Stimulated activated CD4-positive, alpha-beta T cell treated with anti-CD3 and anti-CD28 coated beads, Interleukin-1b, Interleukin-23, amount 100 ng/mL, for 4 hours (primary cell): ENCODE data around the gene PRKG2.
"Not testable (repeated sequence)": the region's sequence is repeated elsewhere in the genome, so short reads cannot be mapped to it uniquely, and the experiment has no call there.

Source experiments
- DNase-seq, 2 donors: peaks; one replicate each; pipeline ENCODE4 v3.0.0-alpha.2; 2020; ENCODE audit warnings: low read depth in 2 of 2

Gene PRKG2

GRCh38 chr4:81214881-81215868 is at the start of gene PRKG2:
Gene PRKG2 (minus strand): TSS chr4:81215222. CDS start chr4:81205047, 10,175 bp downstream.
- no peak for DNase-seq

- no peak for DNase-seq
These were observed 45.5 kb upstream of the PRKG2 start for GRCh38 chr4:81260443-81261101.

GRCh38 chr4:81258841-81259550 is 44.0 kb upstream of the PRKG2 start:
- DNase-seq: no peak

GRCh38 chr4:81257816-81258215 is 42.8 kb upstream of the PRKG2 start:
- DNase-seq: no peak

- no peak for DNase-seq
These were observed 42.0 kb upstream of the PRKG2 start for GRCh38 chr4:81257021-81257420.

GRCh38 chr4:81256059-81256970 is 41.3 kb upstream of the PRKG2 start:
- no peak for DNase-seq

- DNase-seq: no peak
These were observed 40.5 kb upstream of the PRKG2 start for GRCh38 chr4:81255524-81255923.

GRCh38 chr4:81250430-81250829 is 35.4 kb upstream of the PRKG2 start:
- no peak for DNase-seq

- no peak for DNase-seq
These were observed 30.4 kb upstream of the PRKG2 start for GRCh38 chr4:81245218-81246009.

GRCh38 chr4:81237791-81238190 is 22.8 kb upstream of the PRKG2 start:
- DNase-seq: no peak

- no peak for DNase-seq
These were observed 21.1 kb upstream of the PRKG2 start for GRCh38 chr4:81235982-81236749.

GRCh38 chr4:81227968-81228367 is 12.9 kb upstream of the PRKG2 start:
- no peak for DNase-seq

GRCh38 chr4:81227138-81227537 is 12.1 kb upstream of the PRKG2 start:
- DNase-seq: no peak

- DNase-seq: no peak
These were observed 10.2 kb upstream of the PRKG2 start for GRCh38 chr4:81225252-81225651.

- not testable (repeated sequence) for DNase-seq
These were observed 7.1 kb upstream of the PRKG2 start for GRCh38 chr4:81222082-81222472.

- DNase-seq: no peak
These were observed 6.5 kb upstream of the PRKG2 start for GRCh38 chr4:81221303-81222081.

GRCh38 chr4:81220271-81220670 is 5.2 kb upstream of the PRKG2 start:
- DNase-seq: no peak

- no peak for DNase-seq
These were observed 3.2 kb upstream of the PRKG2 start for GRCh38 chr4:81218206-81218605.

- no peak for DNase-seq
These were observed 2.8 kb upstream of the PRKG2 start for GRCh38 chr4:81217779-81218178.
